Measurements from ENCODE around the gene CD99. TPM values are rescaled to one million over a fixed set of nuclear protein-coding genes. Genes with fewer than 3 reads are reported as not detected.

Gene CD99
- polyA plus RNA-seq, 3 donors = 159 to 217 (median 184) TPM

GRCh38 chrX:2645563-2645962, 45.5 kb upstream of the CD99 start:
- H3K4me1 ChIP-seq (ENCODE audit: control insufficient read depth in 1 of 2, insufficient read depth in 2 of 2, low read length in 2 of 2) = peaks cover 13 to 14% of the 10 kb centered on the region in 2 donors
- Mint-ChIP-seq H3K4me1 (peaks cover 19% of the 10 kb centered on the region), H3K36me3 (peaks cover 33 to 47% of the 10 kb centered on the region in 2 donors), H3K27me3 (ENCODE audit: low read depth in 3 of 3) (peaks cover 0 to 2% (median 0%) of the 10 kb centered on the region in 3 donors), H3K27ac (peak overlapping the region in 1 of 7 donors; percentile 14), H3K9me3 (no peaks in the 10 kb centered on the region), H3K4me3 (no peak overlapping the region)
- no peak overlapping the region for H3K27ac ChIP-seq (ENCODE audit: low read depth in 1 of 2, low read length in 2 of 2)
- H3K27me3 ChIP-seq (ENCODE audit: control insufficient read depth in 2 of 2, insufficient read depth in 2 of 2, low read length in 2 of 2) = no peaks in the 10 kb centered on the region
- H3K4me3 ChIP-seq (replicated peaks in 1 of 3; ENCODE audit: low read depth in 2 of 3, low read length in 3 of 3) = no peak overlapping the region
- no peak for DNase-seq
- no peaks in the 10 kb centered on the region for H4K20me1 ChIP-seq (ENCODE audit: insufficient read depth, low read length)
- H3K9ac ChIP-seq (ENCODE audit: insufficient read depth, low read length, poor library complexity, severe bottlenecking) = no peak overlapping the region
- 33% methylated on average over 3 of the region's 5 CpGs for WGBS (ENCODE audit: insufficient coverage)
- no peaks in the 10 kb centered on the region for H3K9me3 ChIP-seq (replicated peaks in 1 of 2; ENCODE audit: control insufficient read depth in 1 of 2, insufficient read depth in 1 of 2, low read length in 2 of 2)
- H3K79me2 ChIP-seq (ENCODE audit: insufficient read depth, low read length) = no peaks in the 10 kb centered on the region
- no peak for TF ChIP-seq CTCF (IDR thresholded peaks at IDR 0.05)
- H2AFZ ChIP-seq (ENCODE audit: insufficient read depth, low read depth, low read length, poor library complexity, severe bottlenecking) = no peak overlapping the region
- intact Hi-C loops (cut with micrococcal nuclease) = loop anchor here (5.0 to 10.0 kb wide), 2 partner anchors 72 to 89 kb away; no protein-coding TSS in a partner anchor
- peaks cover 3 to 24% of the 10 kb centered on the region in 2 donors for H3K36me3 ChIP-seq (replicated peaks in 1 of 2; ENCODE audit: control insufficient read depth in 1 of 2, insufficient read depth in 2 of 2, low read length in 2 of 2)
- H3K4me2 ChIP-seq (replicated peaks; ENCODE audit: extremely low read depth, low read length, poor library complexity, severe bottlenecking) = no peak overlapping the region

- Mint-ChIP-seq H3K4me1 (peaks cover 19% of the 10 kb centered on the region), H3K4me3 (no peak overlapping the region), H3K27me3 (ENCODE audit: low read depth in 3 of 3) (peaks cover 0 to 2% (median 0%) of the 10 kb centered on the region in 3 donors), H3K9me3 (no peaks in the 10 kb centered on the region), H3K36me3 (peaks cover 21 to 29% of the 10 kb centered on the region in 2 donors), H3K27ac (peak overlapping the region in 1 of 7 donors; percentile 23)
- intact Hi-C loops (cut with micrococcal nuclease) = loop anchor here (5.0 to 10.0 kb wide), 2 partner anchors 70 to 87 kb away; no protein-coding TSS in a partner anchor
- H3K4me1 ChIP-seq (ENCODE audit: control insufficient read depth in 1 of 2, insufficient read depth in 2 of 2, low read length in 2 of 2) = peaks cover 13 to 14% of the 10 kb centered on the region in 2 donors
- 100% methylated on average over 1 of the region's 3 CpGs for WGBS (ENCODE audit: insufficient coverage)
- no peak overlapping the region for H3K27ac ChIP-seq (ENCODE audit: low read depth in 1 of 2, low read length in 2 of 2)
- H2AFZ ChIP-seq (ENCODE audit: insufficient read depth, low read depth, low read length, poor library complexity, severe bottlenecking) = no peak overlapping the region
- no peaks in the 10 kb centered on the region for H3K79me2 ChIP-seq (ENCODE audit: insufficient read depth, low read length)
- H3K9me3 ChIP-seq (replicated peaks in 1 of 2; ENCODE audit: control insufficient read depth in 1 of 2, insufficient read depth in 1 of 2, low read length in 2 of 2) = no peaks in the 10 kb centered on the region
- H3K9ac ChIP-seq (ENCODE audit: insufficient read depth, low read length, poor library complexity, severe bottlenecking) = no peak overlapping the region
- H3K4me3 ChIP-seq (replicated peaks in 1 of 3; ENCODE audit: low read depth in 2 of 3, low read length in 3 of 3) = no peak overlapping the region
- H3K4me2 ChIP-seq (replicated peaks; ENCODE audit: extremely low read depth, low read length, poor library complexity, severe bottlenecking) = no peak overlapping the region
- peaks cover 0 to 18% of the 10 kb centered on the region in 2 donors for H3K36me3 ChIP-seq (replicated peaks in 1 of 2; ENCODE audit: control insufficient read depth in 1 of 2, insufficient read depth in 2 of 2, low read length in 2 of 2)
- no peak for TF ChIP-seq CTCF (IDR thresholded peaks at IDR 0.05)
- H3K27me3 ChIP-seq (ENCODE audit: control insufficient read depth in 2 of 2, insufficient read depth in 2 of 2, low read length in 2 of 2) = no peaks in the 10 kb centered on the region
- no peak for DNase-seq
- no peaks in the 10 kb centered on the region for H4K20me1 ChIP-seq (ENCODE audit: insufficient read depth, low read length)
Measured at GRCh38 chrX:2647627-2648026, 43.5 kb upstream of the CD99 start.

Data from CD14-positive monocyte (primary cell).